Stimulated activated CD4-positive, alpha-beta T cell treated with anti-CD3 and anti-CD28 coated beads, Interleukin-4, amount 100 ng/mL, for 48 hours (primary cell): ENCODE results near the gene LZTR1.

Experiments used
- DNase-seq, 2 donors: peaks; one replicate each; pipeline ENCODE4 v3.0.0-alpha.2; 2020; ENCODE audit warnings: low read depth in 2 of 2

Gene LZTR1

DNA sequence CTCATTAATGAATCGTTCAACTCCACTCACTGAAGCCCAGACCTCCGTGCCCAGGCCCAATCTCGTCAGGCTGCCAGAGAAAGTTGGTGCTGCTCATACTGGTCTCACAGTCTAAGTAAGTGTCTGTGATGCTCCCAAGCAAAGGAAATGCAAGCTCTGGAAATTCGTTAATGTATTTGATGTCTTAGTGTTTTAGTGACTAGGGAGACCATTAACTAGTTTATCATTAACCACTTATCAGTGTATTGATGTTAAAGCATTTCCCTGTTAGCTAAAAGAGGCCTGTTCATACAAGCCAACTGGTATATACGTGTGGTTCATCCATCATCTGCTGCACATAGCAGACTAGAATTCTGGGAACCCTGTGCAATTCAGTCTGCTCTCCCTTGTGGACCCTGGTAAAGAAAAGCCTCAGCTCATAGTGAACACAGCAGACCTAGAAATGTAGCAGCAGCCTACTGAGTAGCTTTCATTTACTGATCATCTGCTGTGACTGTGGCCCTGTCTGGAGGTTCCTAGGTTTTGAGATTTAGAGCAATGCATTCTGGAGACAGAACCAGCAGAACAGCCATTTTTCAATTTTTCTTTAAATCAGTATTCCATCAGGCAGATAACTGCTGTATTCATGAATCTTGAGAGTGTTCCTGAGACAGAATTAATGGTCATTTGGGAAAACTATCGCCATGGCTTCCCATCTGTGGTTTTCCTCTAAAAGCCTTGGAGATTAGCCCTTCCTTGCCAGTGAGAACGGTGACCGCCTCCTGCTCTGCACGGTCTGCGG is 30.8 kb upstream of the LZTR1 start:
- no peak for DNase-seq

DNA sequence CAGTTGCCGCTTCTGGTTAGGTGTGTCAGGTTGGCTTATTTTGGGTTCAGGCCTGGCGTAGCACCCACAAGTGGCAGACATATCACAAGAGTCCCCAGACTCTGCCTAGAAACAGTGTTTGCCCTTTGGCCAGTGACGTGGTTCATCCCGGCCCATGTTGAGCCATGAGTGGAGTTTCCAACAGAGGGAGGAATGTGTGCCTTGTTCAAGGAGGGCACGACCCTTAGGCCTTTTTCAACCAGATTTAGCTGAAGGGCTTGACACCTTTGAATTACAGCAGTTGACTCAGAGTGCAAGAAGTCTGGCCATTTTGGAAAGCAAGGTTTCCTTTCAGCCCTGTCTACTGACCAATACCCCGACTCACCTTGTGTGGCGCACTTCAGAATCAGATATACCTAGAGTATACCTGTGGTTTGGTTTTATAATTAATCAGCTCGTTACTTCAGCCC is 30.1 kb upstream of the LZTR1 start:
- no peak for DNase-seq

DNA sequence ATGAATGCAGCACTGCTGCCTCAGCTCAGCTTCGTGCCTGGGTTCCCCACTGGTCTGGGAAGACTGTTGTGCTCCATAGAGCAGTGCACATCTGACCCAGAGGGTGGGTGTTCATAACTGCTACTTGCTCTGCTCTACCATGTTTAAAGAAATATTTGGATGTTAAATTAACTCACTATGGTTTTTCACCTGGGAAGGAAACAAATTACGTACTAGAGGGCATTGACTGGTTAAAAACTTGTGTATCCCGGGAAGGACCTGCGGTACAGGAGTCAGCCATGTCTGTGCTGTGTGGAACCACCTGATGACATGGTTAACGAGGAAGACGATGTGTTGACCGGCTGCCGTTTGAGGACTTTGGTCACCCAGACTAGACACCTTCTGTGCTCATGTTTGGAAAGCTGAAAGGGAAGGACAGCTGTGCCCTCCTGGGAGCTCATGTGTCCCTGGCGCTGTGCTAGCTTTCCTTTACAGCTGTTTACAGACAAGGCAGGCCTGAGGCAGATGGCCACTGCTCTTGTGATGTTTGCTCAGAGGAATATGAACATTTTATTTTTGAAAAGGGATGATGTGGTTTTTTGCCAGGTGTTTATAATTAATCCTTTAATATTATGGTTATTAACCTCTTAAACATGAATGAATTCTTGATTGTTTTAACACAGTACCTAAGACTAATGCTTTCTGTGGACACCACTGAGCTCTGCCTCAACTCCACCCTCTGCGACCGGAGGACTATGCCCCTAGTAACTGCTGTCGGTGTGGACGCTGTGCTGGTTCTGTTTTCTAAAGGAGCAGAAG is 29.4 kb upstream of the LZTR1 start:
- DNase-seq, result no peak

DNA sequence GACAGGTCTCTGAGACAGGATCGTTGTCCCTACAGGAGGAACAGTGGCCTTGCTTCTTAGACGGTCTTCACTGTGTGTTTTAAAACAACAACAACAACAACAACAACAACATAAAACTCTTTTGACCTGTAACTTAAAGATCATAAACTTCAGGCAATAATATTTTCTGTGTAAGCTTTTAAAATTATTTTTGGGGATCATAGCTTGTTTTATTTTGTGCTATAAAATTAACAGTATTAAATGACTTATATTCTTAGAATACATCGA is 28.8 kb upstream of the LZTR1 start:
- no peak for DNase-seq

DNA sequence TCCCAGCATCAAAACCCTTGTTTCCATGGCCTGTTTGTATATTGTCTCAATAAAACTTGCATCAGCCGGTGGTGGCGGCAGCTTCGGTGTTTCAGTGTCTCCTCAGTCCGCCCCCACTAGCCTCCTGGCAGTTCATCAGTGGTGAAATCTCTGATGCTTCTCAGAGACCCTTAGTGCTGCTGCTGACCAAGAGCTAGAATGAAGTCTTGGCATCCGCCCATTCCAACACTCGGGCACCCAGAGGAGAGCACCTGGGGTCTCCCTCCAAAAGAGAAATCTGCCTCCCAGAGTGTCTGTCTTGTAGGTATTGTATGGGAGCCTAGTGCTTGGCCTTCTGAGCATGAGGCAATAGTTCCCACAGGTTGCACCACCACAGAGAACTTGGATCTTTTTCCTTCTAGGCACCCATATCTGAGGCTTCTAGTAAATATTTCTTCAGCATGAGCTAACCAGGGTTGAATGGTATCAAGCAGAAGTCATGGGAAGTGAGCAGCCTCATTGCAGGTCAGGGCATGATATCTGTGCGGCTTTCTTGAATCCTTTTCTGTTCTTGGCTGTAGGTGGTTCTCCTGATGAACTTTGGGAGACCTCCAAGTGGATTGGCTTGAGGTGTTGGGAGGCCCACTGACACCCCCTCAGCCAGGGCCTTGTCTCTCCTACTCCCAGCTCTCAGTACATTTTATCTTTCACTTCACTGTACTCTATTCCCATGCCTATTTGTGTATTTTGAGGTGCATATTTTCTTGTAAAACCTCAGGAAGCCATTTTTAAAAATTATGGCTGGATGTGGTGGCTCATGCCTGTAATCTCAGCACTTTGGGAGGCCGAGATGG is 28.2 kb upstream of the LZTR1 start:
- DNase-seq, result no peak

DNA sequence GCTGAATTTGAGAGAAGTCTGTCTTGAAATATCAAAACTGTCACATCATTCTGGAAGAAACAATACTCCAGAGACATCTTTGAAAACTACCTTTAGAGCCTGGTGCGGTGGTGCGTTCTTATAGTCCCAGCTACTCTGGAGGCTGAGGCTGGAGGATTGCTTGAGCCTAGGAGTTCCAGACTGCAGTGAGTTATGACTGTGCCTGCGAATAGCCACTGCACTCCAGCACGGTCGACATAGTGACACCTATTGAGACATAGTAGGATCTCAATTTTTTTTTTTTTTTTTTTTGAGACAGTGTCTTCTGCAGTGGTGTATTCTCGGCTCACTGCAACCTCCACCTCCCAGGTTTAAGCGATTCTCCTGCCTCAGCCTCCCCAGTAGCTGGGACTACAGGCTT is 26.5 kb upstream of the LZTR1 start:
- DNase-seq, result no peak

DNA sequence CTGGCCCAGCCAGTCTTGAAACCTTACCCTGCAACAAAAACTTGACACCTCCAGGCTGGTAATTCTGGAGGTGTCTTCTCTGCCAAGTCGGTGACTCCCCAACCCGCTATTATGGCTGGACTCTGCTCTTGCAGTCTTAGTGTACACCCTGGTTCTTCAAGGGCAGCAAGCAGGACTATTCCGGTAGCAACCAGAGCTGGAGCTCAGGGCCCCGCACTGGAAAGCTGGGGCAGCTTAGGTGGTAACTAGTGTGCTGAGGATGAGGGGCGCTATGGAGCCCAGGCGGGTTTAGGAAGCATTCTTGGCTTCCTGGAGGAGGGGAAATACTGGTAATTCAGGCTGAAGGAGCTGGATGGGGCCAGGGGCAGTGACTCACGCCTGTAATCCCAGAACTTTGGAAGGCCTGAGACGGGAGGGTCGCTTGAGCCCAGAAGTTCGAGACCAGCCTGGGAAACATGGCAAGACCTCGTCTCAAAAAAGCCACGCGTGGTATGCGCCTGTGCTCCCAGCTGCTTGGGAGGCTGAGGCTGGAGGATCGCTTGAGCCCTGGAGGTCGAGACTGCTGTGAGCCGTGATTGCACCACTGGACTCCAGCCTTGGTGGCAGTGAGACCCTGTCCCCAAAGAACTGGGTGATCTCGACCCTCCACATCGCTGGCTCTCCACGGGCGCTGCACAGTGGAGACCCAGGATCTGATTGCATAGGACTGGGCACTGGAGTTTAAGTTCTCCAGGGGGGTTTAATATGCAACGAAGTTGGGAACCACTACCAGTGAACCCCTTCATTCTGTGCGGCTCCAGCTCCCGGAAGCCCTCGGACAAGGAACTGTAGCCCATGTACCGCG is 25.6 kb upstream of the LZTR1 start:
- no peak for DNase-seq

DNA sequence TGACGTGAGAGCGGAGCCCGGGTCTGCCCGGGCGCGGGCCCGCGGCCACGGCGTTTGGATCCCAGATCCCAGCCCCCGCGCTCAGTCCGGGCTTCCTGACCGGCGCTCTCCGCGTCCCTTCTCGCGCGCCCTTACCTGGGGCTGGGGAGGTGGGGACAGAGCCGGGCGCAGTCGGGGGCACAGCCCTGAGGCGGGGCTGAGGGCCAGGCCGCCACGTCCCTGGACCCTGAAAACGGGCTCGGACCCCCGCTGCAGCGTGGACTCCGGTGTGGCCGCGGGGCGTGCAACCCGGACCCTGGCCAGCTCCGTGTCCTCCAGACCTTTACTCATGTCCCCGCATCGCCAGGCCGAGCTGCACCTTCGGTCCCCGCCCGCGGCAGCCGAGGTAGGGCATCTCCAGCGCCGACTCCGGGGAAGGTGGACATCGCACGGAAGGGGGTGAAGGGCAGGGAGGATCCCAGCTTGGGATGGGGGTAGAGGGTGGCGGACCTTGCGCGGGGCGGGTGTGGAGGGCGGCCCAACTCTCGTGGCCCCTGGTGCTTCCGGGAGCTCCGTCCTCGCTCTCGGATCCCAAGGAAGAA is 24.9 kb upstream of the LZTR1 start:
- no peak for DNase-seq

DNA sequence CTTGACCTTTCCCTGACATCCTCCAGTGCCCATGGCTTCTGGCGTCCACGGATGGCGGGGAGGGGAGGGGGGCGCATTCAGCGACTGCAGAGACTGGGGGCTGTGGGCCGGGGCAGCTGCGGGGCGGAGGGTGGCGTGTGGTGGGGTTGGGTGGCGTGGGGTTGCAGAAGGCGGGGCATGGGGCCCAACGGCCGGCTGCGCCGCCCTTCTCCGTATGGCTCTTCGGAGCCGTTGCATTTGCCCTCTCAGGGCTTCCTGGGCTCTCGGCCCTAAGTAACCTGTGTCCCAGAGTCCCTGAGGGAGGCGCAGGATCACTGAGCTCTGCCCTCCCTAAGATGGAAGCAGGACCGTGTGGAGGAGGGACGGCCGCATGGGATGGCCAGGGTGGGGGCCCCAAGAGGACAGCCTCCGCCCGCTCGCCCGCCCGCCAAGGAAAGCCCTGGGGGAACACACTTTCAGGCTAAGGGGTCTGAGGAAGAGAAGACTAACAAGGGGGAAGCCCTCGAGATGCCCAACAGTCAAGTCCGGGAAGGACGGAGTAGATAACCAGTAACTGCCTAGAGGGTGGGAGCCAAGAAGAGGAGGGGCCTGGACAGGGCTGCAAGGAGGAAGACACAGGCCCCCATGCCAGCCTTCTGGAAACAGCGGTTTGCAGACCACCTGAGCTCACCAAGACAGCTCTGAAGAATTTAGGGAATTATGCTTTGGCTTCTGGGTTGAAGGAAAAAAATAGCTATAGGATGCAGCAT is 24.2 kb upstream of the LZTR1 start:
- DNase-seq, result no peak

DNA sequence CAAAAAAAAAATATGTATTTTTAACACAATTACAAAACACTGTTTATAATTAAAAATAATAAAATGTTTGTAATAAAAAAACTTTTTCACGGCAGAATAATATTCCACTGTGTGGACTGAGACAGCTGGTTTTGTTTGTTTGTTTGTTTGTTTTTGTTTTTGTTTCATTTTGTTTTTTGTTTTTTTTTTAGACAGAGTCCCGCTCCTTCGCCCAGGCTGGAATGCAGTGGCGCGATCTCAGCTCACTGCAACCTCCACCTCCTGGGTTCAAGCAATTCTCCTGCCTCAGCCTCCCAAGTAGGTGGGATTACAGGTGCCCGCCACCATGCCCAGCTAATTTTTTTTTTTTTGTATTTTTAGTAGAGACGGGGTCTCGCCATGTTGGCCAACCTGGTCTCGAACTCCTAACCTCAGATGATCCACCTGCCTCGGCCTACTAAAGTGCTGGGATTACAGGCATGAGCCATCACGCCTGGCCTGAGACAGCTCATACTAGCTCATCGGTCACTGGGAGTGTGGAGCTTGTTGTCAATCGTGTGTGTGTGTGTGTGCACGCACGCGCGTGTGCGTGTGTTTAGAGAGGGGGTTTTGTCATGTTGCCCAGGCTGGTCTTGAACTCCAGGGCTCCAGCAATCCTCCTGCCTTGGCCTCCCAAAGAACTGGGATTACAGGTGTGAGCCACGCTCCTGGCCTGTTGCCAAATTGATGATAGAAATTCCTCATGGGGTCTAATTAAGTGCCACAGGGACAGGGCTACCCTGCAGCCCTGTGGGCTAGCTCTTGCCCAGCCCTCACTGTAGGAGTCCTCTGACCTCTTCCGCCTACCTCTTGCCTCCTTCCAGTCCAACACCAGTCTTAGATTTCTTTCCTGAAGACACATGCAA is 22.3 kb upstream of the LZTR1 start:
- no peak for DNase-seq

DNA sequence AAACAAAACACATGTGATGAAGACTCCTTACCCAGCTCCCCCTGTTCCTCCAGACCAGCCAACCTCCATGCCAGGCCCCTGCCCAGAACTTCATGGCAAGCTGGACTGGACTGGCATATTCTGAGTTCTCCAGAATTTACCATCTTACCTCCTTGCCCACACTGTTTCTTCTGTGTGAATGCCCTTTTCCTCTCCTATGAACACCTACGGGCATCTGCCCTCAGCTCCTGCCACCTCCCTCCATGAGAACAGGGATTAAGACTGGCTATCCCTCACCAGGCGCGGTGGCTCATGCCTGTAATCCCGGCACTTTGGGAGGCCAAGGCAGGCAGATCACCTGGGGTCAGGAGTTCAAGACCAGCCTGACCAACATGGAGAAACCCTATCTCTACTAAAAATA is 21.5 kb upstream of the LZTR1 start:
- DNase-seq, result no peak

DNA sequence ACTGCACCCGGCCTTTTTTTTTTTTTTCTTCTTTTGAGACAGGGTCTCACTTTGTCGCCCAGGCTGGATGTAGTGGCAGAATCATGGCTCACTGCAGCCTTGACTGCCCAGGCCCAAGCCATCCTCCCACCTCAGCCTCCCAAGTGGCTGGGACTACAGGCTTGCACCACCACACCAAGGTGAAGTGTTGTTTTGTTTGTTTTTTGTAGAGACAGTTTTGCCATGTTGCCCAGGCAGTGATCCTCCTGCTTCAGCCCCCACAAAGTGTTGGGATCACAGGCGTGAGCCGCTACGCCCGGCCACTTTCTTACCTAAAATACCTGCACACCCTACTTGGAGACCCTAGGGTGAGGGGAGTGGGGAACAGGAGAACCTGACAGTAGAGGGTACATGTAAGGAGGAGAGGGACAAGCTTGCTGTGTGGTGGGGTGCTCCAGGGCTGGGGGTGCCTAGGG is 19.6 kb upstream of the LZTR1 start:
- DNase-seq, result no peak

DNA sequence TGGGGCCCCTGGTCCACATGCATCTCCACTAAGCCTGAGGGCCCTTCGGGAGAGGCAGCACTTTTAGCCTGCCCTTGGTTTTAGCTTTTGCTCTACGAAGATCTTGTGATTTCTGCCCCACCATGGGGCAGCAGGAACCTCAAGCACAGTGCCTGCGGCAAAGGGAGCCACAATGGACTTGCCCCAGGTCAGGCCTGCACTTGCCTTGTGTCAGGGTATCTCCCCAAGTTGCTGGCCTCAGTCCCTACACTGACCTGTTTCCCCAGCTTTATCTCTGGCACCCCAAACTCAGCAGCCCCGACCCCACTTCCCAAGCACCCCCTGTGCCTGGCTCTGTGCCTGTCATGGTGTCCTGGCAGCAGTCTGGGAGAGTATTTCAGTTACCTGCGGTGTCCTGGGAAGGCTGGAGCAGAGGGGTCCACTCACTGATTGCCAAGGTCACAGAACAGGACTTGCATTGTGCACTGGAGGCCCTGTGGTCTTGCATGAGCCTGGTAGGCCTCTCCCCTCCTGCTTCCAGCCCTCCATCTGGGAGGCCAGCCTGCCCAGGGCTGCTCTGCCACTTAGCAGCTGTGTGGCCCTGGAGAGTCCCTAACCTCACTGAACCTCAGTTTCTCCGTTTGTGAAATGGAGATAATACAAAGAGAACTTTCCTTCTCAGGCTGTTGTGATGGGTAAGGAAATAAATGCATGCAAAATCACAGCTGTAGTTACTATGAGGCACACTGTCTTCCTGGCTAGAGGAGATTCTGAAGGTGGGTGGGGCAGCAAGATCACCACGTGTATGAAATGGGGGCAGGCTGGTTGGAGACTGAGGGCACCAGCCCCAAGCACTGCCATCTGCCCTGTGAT is 18.7 kb upstream of the LZTR1 start:
- no peak for DNase-seq

DNA sequence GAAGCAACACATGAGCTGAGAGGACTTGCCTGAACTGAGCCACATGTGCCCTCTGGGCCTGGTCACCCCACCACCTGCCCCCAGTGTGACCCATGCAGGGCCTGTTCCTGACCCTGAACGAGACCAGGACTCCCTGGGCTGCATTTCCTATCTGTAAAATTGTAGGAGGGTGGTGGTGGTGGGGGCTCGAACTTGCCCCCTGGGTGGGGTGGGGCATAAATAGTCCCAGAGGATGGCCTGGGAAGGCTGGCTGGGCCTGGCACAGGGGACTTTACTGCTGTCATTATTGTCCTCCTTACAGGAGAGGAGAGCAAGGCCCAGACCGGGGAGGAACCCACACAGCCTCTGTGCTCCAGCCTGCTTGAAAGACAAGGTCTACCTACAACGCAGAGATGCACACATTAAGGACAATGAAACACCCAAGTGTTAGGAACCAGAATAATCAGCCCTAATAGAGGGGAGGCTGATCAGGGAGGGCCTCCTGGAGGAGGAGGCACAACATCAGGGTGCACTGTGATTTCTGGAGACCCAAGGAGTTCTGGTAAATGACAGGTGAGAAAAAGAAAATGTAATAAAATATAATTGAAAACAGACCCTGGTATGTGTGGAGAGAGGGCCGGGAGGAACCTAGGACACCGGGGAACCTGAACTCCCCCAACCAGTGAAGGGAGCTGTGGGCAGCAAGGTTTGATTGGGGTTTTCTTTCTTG is 17.9 kb upstream of the LZTR1 start:
- DNase-seq, result no peak

DNA sequence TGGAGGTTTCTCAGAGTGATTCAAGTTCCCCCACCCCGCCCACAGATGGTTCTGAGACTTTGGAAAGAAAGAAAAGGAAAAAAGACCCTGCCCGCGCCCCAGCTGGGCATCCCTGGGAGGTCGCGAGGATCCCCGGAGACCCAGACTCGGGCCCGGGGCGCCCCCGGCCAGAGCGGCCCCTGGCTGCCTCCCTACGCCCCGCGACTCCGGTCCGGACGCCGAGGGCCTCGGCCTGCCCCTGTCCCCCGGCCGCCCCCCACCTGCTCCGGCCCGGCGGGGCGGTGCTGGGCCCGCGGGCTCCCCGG is 17.3 kb upstream of the LZTR1 start:
- DNase-seq, result no peak

DNA sequence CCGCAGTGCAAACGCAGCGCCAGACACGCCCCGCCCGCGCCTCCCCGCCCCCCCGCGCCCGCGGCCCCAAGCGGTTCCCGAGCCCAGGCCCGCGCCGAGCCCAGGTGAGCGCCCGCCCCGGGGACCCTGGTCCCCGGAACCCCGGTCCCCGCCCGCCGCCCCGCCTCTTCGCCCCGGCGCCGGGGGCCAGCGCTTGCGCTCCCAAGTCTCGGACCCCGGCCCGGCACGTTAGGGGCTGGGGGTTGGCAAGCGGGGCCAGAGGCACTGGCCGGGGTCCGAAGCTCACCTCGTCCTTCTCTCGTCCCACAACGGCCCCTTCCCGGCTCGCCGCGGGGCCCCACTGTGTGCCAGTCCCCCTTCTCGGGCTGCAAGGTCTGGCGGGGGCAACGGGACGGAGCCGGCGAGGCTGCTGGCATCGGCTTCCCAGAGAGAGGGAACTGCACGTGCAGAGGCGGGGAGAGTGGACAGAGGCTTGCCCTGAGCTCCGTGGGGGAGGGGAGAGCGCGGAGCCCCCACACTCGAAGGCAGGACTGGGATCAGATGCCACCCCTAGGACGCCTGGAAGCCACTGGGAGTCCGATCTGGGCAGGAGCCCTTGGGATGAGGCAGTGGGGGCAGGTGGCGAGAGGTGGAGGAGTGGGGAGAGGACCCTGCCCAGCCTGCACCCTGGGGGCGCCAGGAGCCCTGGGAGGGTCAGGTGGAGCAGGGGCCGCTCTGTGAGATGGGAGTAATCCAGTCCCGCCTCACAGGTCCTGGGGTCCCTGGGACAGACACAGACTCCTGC is 16.8 kb upstream of the LZTR1 start:
- DNase-seq, result no peak
